PC-9 (cell line): Measurements from ENCODE around the gene L1CAM. TPM values are rescaled to one million over a fixed set of nuclear protein-coding genes. Genes with fewer than 3 reads are reported as not detected.

ENCODE experiments used
- BruUV-seq: library from RNA; stranded (reverse); fragments of 400-500 nt; replicated peaks from 2 replicates; lab custom pipeline; 2021; lab: Mats Ljungman, UMichigan
- CTCF ChIA-PET: fragments of 300-600 bp; sonication (Branson Sonifier 250); formaldehyde crosslinking; loops from one replicate; lab custom pipeline; 2022; ENCODE audit warnings: antibody characterized with exemption; lab: Charles Lee
- POLR2A ChIA-PET: fragments of 300-600 bp; sonication (Branson Sonifier 250); formaldehyde crosslinking; loops from one replicate; lab custom pipeline; 2022; ENCODE audit warnings: antibody characterized with exemption; ENCODE audit not compliant: unreplicated experiment; lab: Charles Lee
- DNase-seq, 2 experiments: peaks; one replicate each; pipeline versions ENCODE4 v3.0.0 to v3.0.0-alpha.2; 2015 to 2022; ENCODE audit warnings: mixed read lengths in 1 of 2
- H2AFZ ChIP-seq: fragments of 200-600 bp; sonication (generic); 2 replicates; pipeline ENCODE4 v1.8.1; 2017; ENCODE audit warnings: antibody characterized with exemption
- H3F3A ChIP-seq: fragments of 200-600 bp; sonication (generic); 2 replicates; pipeline ENCODE4 v1.8.1; 2017; ENCODE audit warnings: antibody characterized with exemption, mild to moderate bottlenecking, low read depth; ENCODE audit not compliant: insufficient read depth
- H3K27ac ChIP-seq: fragments of 200-600 bp; sonication (generic); 2 replicates; pipeline ENCODE4 v1.6.1; 2016; ENCODE audit warnings: mixed run types
- H3K27me3 ChIP-seq: fragments of 200-600 bp; sonication (generic); 2 replicates; pipeline ENCODE4 v1.6.1; 2016; ENCODE audit warnings: low read depth, mixed run types; ENCODE audit not compliant: insufficient read depth
- H3K36me3 ChIP-seq: fragments of 200-600 bp; sonication (generic); 2 replicates; pipeline ENCODE4 v1.6.1; 2016; ENCODE audit warnings: low read depth, mixed run types
- H3K4me1 ChIP-seq: fragments of 200-600 bp; sonication (generic); replicated peaks from 2 replicates; pipeline ENCODE4 v1.6.1; 2016; ENCODE audit warnings: mixed run types; ENCODE audit not compliant: insufficient read depth
- H3K4me2 ChIP-seq: fragments of 200-600 bp; sonication (generic); 2 replicates; pipeline ENCODE4 v1.6.1; 2017; ENCODE audit warnings: mixed run types
- H3K4me3 ChIP-seq: fragments of 200-600 bp; sonication (generic); 2 replicates; pipeline ENCODE4 v1.6.1; 2016; ENCODE audit warnings: mixed run types
- H3K79me2 ChIP-seq: fragments of 200-600 bp; sonication (generic); 2 replicates; pipeline ENCODE4 v1.6.1; 2017; ENCODE audit warnings: low read depth, mixed run types
- H3K9me2 ChIP-seq: fragments of 200-600 bp; sonication (generic); 2 replicates; pipeline ENCODE4 v1.8.1; 2017; ENCODE audit warnings: mild to moderate bottlenecking; ENCODE audit not compliant: insufficient read depth
- H3K9me3 ChIP-seq: fragments of 200-600 bp; sonication (generic); 2 replicates; pipeline ENCODE4 v1.8.1; 2016; ENCODE audit warnings: low read depth; ENCODE audit not compliant: insufficient read depth
- H4K20me1 ChIP-seq: fragments of 200-600 bp; sonication (generic); 2 replicates; pipeline ENCODE4 v1.8.1; 2017; ENCODE audit not compliant: insufficient read depth
- EZH2 ChIP-seq: fragments of 200-600 bp; sonication (generic); IDR thresholded peaks from 2 replicates; pipeline ENCODE4 v1.8.0; 2017; ENCODE audit warnings: antibody characterized with exemption, low read depth
- intact Hi-C: fragments of 100-400 bp; cut with micrococcal nuclease; formaldehyde crosslinking; loops from one replicate; pipeline ENCODE4 v1.10.0; 2022; ENCODE audit not compliant: unreplicated experiment
- total RNA-seq: library from RNA; stranded (reverse); gene quantifications from 2 replicates; pipeline ENCODE4 v1.2.3, GENCODE V29; 2021
- TF ChIP-seq, protein P1 (sequence below): fragments of 200-600 bp; sonication (generic); conservative IDR thresholded peaks from 2 replicates; pipeline ENCODE4 v1.6.1; 2017; ENCODE audit warnings: mixed run types, antibody characterized with exemption, mild to moderate bottlenecking, moderate library complexity

L1CAM gene
- total RNA-seq, 1 experiment from 2014 or later: 68.8 TPM

DNA sequence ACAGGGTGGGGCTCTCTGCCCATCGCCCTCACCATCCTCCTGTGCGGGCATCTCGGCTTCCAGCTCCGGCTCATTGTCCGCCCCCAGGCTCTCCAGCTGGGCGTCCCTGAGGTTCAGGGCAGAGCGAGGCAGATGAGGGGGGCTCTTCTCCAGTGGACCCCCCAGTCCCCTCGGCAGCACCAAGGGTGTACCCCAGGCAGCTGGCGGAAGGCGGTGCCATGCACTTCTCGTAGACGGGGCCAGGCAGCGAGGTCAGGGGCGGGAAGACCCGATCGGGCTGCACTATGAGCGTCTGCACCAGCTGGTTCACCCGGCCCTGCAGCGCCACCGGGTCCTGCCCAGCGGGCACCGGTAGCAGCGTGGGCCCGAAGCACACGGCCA, 24.0 kb upstream of the L1CAM start:
- Histone ChIP-seq H3K9me2 (no peaks in the 10 kb centered on the region), H3K27ac (no peak overlapping the region), H3K36me3 (no peaks in the 10 kb centered on the region), H3K4me1 (no peaks in the 10 kb centered on the region), H3K4me2 (no peak overlapping the region), H3K27me3 (no peaks in the 10 kb centered on the region), H4K20me1 (no peaks in the 10 kb centered on the region), H2AFZ (no peak overlapping the region), H3K79me2 (no peaks in the 10 kb centered on the region), H3K4me3 (no peak overlapping the region), H3F3A (no peaks in the 10 kb centered on the region), H3K9me3 (no peaks in the 10 kb centered on the region)
- TF ChIP-seq EZH2: no peak
- TF ChIP-seq, protein P1, sequence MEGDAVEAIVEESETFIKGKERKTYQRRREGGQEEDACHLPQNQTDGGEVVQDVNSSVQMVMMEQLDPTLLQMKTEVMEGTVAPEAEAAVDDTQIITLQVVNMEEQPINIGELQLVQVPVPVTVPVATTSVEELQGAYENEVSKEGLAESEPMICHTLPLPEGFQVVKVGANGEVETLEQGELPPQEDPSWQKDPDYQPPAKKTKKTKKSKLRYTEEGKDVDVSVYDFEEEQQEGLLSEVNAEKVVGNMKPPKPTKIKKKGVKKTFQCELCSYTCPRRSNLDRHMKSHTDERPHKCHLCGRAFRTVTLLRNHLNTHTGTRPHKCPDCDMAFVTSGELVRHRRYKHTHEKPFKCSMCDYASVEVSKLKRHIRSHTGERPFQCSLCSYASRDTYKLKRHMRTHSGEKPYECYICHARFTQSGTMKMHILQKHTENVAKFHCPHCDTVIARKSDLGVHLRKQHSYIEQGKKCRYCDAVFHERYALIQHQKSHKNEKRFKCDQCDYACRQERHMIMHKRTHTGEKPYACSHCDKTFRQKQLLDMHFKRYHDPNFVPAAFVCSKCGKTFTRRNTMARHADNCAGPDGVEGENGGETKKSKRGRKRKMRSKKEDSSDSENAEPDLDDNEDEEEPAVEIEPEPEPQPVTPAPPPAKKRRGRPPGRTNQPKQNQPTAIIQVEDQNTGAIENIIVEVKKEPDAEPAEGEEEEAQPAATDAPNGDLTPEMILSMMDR: no peak
- intact Hi-C loops: no loop called here
- CTCF ChIA-PET: no interaction called here
- no peak for DNase-seq
- BruUV-seq: no TSS peak
- POLR2A ChIA-PET: no interaction called here

DNA sequence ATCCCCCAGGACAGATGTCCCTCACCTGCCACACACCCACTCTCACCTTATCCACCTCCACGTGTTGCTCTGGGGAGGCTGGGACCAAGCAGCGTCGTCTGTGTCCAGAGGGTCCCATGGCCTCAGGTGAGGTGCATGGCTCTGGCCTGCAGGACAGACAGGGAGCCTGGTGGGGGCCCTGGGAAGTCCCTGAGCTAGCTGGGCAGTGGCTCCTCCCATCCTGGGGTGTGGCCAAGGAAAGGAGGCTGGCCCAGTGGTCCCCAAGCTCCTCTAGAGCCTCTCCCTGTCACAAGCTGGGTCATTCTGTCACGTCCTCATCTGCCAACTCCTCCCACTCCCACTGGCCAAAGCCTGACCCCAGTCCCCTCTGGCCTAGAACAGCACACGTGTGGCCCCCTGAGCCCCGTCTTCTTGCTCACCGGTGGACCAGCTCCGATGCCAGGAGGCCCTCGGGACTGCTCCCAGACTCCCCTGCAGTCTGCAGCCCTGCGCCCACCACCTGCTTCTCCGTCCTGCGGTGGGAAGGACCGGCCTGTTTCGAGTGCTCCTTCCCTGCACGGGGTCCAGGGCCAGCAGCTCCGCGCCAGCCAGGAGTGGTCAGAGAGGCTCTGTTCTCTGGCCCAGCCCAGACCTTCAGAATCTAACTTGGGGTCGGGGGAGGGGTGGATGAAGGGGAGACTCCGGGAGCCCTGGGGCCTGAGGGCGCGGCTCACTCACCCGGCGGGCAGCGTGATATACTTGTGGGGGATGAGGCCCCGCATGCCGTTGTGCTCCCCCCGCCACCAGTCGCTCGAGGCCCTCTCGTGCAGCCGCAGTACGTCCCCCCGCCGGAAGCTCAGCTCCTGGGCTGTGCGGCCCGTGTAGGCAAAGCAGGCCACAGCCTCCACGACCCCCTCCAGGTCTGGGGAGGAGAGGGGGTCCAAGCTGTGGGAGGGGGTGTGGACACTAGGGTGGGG, 23.3 kb upstream of the L1CAM start:
- DNase-seq: no peak
- no TSS peak for BruUV-seq
- Histone ChIP-seq H3F3A (no peaks in the 10 kb centered on the region), H3K79me2 (no peaks in the 10 kb centered on the region), H3K27ac (no peak overlapping the region), H3K4me2 (no peak overlapping the region), H3K4me3 (no peak overlapping the region), H3K4me1 (no peaks in the 10 kb centered on the region), H2AFZ (no peak overlapping the region), H3K9me3 (no peaks in the 10 kb centered on the region), H4K20me1 (no peaks in the 10 kb centered on the region), H3K36me3 (no peaks in the 10 kb centered on the region), H3K27me3 (no peaks in the 10 kb centered on the region), H3K9me2 (no peaks in the 10 kb centered on the region)
- intact Hi-C loops: no loop called here
- CTCF ChIA-PET: no interaction called here
- POLR2A ChIA-PET: no interaction called here
- TF ChIP-seq EZH2: no peak
- TF ChIP-seq, protein P1: no peak

DNA sequence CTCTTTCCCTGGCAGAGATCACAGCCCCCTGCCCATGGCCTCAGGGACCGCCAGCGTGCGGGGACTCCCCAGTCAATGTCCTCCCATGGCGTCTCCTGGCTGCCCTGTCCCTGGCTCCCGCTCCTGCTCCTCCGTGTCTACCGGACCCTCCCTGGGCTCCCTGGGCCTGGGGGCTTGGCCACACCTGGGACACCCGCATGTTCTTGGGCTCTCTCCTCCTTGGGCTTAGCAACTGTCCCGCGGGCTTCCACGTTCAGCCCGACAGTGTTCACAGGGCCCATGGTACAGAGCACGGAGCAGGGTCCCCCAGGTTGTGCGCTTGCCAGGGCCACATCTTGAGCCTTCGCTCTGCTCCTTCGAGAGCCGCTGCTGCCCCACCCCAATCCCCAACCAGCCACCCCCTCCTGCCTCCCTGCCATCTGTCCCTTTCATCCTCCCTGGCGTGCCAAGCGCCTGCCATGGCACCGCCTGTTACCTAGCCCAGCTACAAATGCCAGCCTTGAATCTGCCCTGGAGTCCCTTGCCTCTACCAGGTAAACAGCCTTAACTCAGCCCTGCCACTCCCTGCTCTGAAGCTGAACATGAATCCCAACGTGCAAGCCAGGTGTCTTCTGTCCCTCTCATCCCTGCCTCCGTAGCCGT, 22.4 kb upstream of the L1CAM start:
- intact Hi-C loops: no loop called here

More for the DNA sequence above, 22.4 kb upstream of the L1CAM start:
- H3K9me3 ChIP-seq: no peaks in the 10 kb centered on the region
- H3K4me3 ChIP-seq: no peak overlapping the region
- no peaks in the 10 kb centered on the region for H3K79me2 ChIP-seq
- CTCF ChIA-PET: no interaction called here
- BruUV-seq: no TSS peak
- no peak for DNase-seq
- H2AFZ ChIP-seq: no peak overlapping the region
- TF ChIP-seq, protein P1: no peak
- TF ChIP-seq EZH2: no peak
- no peaks in the 10 kb centered on the region for H3K27me3 ChIP-seq
- H3F3A ChIP-seq: no peaks in the 10 kb centered on the region
- no peaks in the 10 kb centered on the region for H4K20me1 ChIP-seq
- POLR2A ChIA-PET: no interaction called here
- H3K9me2 ChIP-seq: no peaks in the 10 kb centered on the region
- H3K4me2 ChIP-seq: no peak overlapping the region
- H3K36me3 ChIP-seq: no peaks in the 10 kb centered on the region
- H3K27ac ChIP-seq: no peak overlapping the region
- H3K4me1 ChIP-seq: no peaks in the 10 kb centered on the region
